H1 (cell line): ENCODE measurements around the gene COCH. TPM values are rescaled to one million over a fixed set of nuclear protein-coding genes. Genes with fewer than 3 reads are reported as not detected.

ENCODE experiments used
- CTCF ChIA-PET: fragments of 300-600 bp; sonication (Branson Sonifier 250); formaldehyde crosslinking; loops from one replicate; lab custom pipeline; 2021; ENCODE audit not compliant: partially characterized antibody; lab: Charles Lee
- POLR2A ChIA-PET: fragments of 300-600 bp; sonication (Branson Sonifier 250); formaldehyde crosslinking; loops from one replicate; lab custom pipeline; 2021; ENCODE audit warnings: inconsistent platforms; ENCODE audit not compliant: partially characterized antibody; lab: Charles Lee
- DNase-seq, 2 experiments: peaks; one replicate each; pipeline versions ENCODE4 v3.0.0 to v3.0.0-alpha.2; 2010 to 2022; ENCODE audit warnings: low spot score in 2 of 2, low read depth in 1 of 2, mixed read lengths in 1 of 2
- FAIRE-seq: peaks from 2 replicates; lab custom pipeline; 2011; peaks lifted over from hg19 to GRCh38; lab: Jason Lieb, UNC
- H2AFZ ChIP-seq: 2 replicates; pipeline ENCODE4 v1.8.1; 2012; ENCODE audit warnings: low read length, inconsistent platforms
- H2AK5ac ChIP-seq: 2 replicates; pipeline ENCODE4 v1.6.1; 2013; ENCODE audit warnings: low read depth, low read length
- H2BK120ac ChIP-seq: replicated peaks from 2 replicates; pipeline ENCODE3; 2013; ENCODE audit warnings: low read depth, low read length, inconsistent platforms
- H2BK12ac ChIP-seq: 2 replicates; pipeline ENCODE4 v1.6.1; 2013; ENCODE audit warnings: low read depth, low read length
- H2BK15ac ChIP-seq: 2 replicates; pipeline ENCODE4 v1.6.1; 2013; ENCODE audit warnings: low read length
- H2BK20ac ChIP-seq: 2 replicates; pipeline ENCODE4 v1.6.1; 2013; ENCODE audit warnings: low read length
- H2BK5ac ChIP-seq: 2 replicates; pipeline ENCODE4 v1.6.1; 2013; ENCODE audit warnings: low read depth, low read length
- H3K14ac ChIP-seq: 2 replicates; pipeline ENCODE4 v1.6.1; 2013; ENCODE audit warnings: inconsistent platforms; ENCODE audit not compliant: insufficient read length
- H3K18ac ChIP-seq: 2 replicates; pipeline ENCODE4 v1.6.1; 2013; ENCODE audit warnings: low read length; ENCODE audit errors: extremely low read depth
- H3K23ac ChIP-seq: 2 replicates; pipeline ENCODE4 v1.6.1; 2013; ENCODE audit warnings: inconsistent platforms; ENCODE audit not compliant: insufficient read length
- H3K23me2 ChIP-seq: 2 replicates; pipeline ENCODE4 v1.6.1; 2013; ENCODE audit warnings: low read depth, low read length
- H3K27ac ChIP-seq: 2 replicates; pipeline ENCODE4 v1.6.1; 2011; ENCODE audit warnings: low read depth, low read length, inconsistent platforms
- H3K27me3 ChIP-seq, 4 experiments: replicated peaks in 1 of 4; 1 replicate in 1 of 4; 2 replicates in 3 of 4; pipeline versions ENCODE4 v1.6.1 to v1.8.1; 2011 to 2013; ENCODE audit warnings: low read length in 3 of 4, mild to moderate bottlenecking in 3 of 4, inconsistent platforms in 2 of 4, mixed read lengths in 2 of 4, moderate library complexity in 1 of 4; ENCODE audit not compliant: control insufficient read depth in 3 of 4, insufficient read depth in 3 of 4; ENCODE audit errors: extremely low read depth in 1 of 4
- H3K36me3 ChIP-seq, 4 experiments: 2 replicates each; pipeline versions ENCODE4 v1.6.1 to v1.8.1; 2011 to 2013; ENCODE audit warnings: mild to moderate bottlenecking in 4 of 4, low read length in 3 of 4, moderate library complexity in 2 of 4, control low read depth in 1 of 4, inconsistent platforms in 1 of 4; ENCODE audit not compliant: insufficient read depth in 4 of 4, control insufficient read depth in 2 of 4
- H3K4ac ChIP-seq: replicated peaks from 2 replicates; pipeline ENCODE3; 2013; ENCODE audit warnings: low read length, low read depth, mixed read lengths, inconsistent platforms; ENCODE audit not compliant: insufficient read length
- H3K4me1 ChIP-seq, 4 experiments: replicated peaks in 1 of 4; 1 replicate in 1 of 4; 2 replicates in 3 of 4; pipeline versions ENCODE4 v1.6.1 to v1.8.1; 2011 to 2013; ENCODE audit warnings: low read length in 3 of 4, inconsistent platforms in 2 of 4, mixed read lengths in 1 of 4; ENCODE audit not compliant: insufficient read depth in 4 of 4, control insufficient read depth in 3 of 4
- H3K4me2 ChIP-seq, 2 experiments: 2 replicates each; pipeline versions ENCODE4 v1.6.1 to v1.8.1; 2011 to 2013; ENCODE audit warnings: low read depth in 2 of 2, low read length in 2 of 2, control low read depth in 1 of 2, inconsistent platforms in 1 of 2, mild to moderate bottlenecking in 1 of 2; ENCODE audit not compliant: insufficient read depth in 1 of 2
- H3K4me3 ChIP-seq, 4 experiments: fragments of 200-600, 300-600 bp in 1 of 4; sonication (generic), shearing (Covaris generic), sonication (Bioruptor Twin) in 1 of 4; 2 replicates each; pipeline versions ENCODE4 v1.5.1 to v1.8.1; 2011 to 2016; ENCODE audit warnings: low read length in 4 of 4, low read depth in 3 of 4, control low read depth in 2 of 4, inconsistent platforms in 2 of 4, mild to moderate bottlenecking in 2 of 4, mixed read lengths in 1 of 4, moderate library complexity in 1 of 4; ENCODE audit not compliant: insufficient read depth in 2 of 4; ENCODE audit errors: extremely low read depth in 1 of 4
- H3K56ac ChIP-seq: replicated peaks from 2 replicates; pipeline ENCODE3; 2013; ENCODE audit warnings: low read depth, mild to moderate bottlenecking, mixed read lengths, low read length, inconsistent platforms; ENCODE audit not compliant: insufficient read length
- H3K79me1 ChIP-seq: 2 replicates; pipeline ENCODE4 v1.6.1; 2013; ENCODE audit warnings: low read depth, low read length, control low read depth
- H3K79me2 ChIP-seq, 2 experiments: 2 replicates each; pipeline versions ENCODE4 v1.6.1 to v1.8.1; 2012 to 2013; ENCODE audit warnings: low read length in 2 of 2, mild to moderate bottlenecking in 2 of 2, inconsistent platforms in 1 of 2; ENCODE audit not compliant: insufficient read depth in 2 of 2, control insufficient read depth in 1 of 2
- H3K9ac ChIP-seq, 4 experiments: replicated peaks in 1 of 4; 1 replicate in 1 of 4; 2 replicates in 3 of 4; pipeline versions ENCODE4 v1.6.1 to v1.8.1; 2011 to 2013; ENCODE audit warnings: low read depth in 3 of 4, low read length in 3 of 4, control low read depth in 2 of 4, mild to moderate bottlenecking in 2 of 4, moderate library complexity in 2 of 4, inconsistent platforms in 1 of 4; ENCODE audit errors: extremely low read depth in 1 of 4
- H3K9me3 ChIP-seq, 2 experiments: 2 replicates each; pipeline versions ENCODE4 v1.6.1 to v1.8.1; 2012 to 2013; ENCODE audit warnings: mild to moderate bottlenecking in 2 of 2, moderate library complexity in 2 of 2, control low read depth in 1 of 2, inconsistent platforms in 1 of 2, low read depth in 1 of 2, low read length in 1 of 2, mixed read lengths in 1 of 2; ENCODE audit not compliant: insufficient read depth in 2 of 2
- H4K20me1 ChIP-seq, 2 experiments: replicated peaks in 1 of 2; 2 replicates each; pipeline versions ENCODE3 to v1.8.1; 2011 to 2013; ENCODE audit warnings: inconsistent platforms in 2 of 2, low read length in 2 of 2, mild to moderate bottlenecking in 1 of 2; ENCODE audit not compliant: insufficient read depth in 2 of 2, control insufficient read depth in 1 of 2
- H4K5ac ChIP-seq: 2 replicates; pipeline ENCODE4 v1.6.1; 2013; ENCODE audit warnings: low read length, low read depth, mixed read lengths, inconsistent platforms; ENCODE audit not compliant: insufficient read length
- H4K8ac ChIP-seq: 2 replicates; pipeline ENCODE4 v1.8.0; 2013; ENCODE audit warnings: mild to moderate bottlenecking, moderate library complexity, low read length, inconsistent platforms; ENCODE audit not compliant: insufficient read depth; ENCODE audit errors: extremely low read depth
- H4K91ac ChIP-seq: replicated peaks from 2 replicates; pipeline ENCODE3; 2013; ENCODE audit warnings: low read length, mixed read lengths, inconsistent platforms; ENCODE audit not compliant: insufficient read length
- ASH2L ChIP-seq: fragments of 200-600, 300-600 bp; sonication (generic); IDR thresholded peaks from one replicate; pipeline ENCODE4 v1.7.1; 2017; ENCODE audit warnings: low read length
- BRCA1 ChIP-seq: IDR thresholded peaks from 2 replicates; pipeline ENCODE4 v1.6.1; 2012; ENCODE audit warnings: low read depth, low read length, improper control_type of control experiment
- CBX5 ChIP-seq: fragments of 300-800, 300-1000 bp; sonication (generic); IDR thresholded peaks from 2 replicates; pipeline ENCODE4 v1.7.1; 2016; ENCODE audit warnings: antibody characterized with exemption, low read length, low read depth
- CEBPB ChIP-seq: IDR thresholded peaks from 2 replicates; pipeline ENCODE4 v1.6.1; 2012; ENCODE audit warnings: low read depth, low read length
- CREB1 ChIP-seq: IDR thresholded peaks from 2 replicates; pipeline ENCODE4 v1.6.1; 2012; ENCODE audit warnings: inconsistent platforms
- CTBP2 ChIP-seq: IDR thresholded peaks from 2 replicates; pipeline ENCODE4 v1.7.0; 2011; ENCODE audit warnings: borderline replicate concordance, mild to moderate bottlenecking, moderate library complexity, mixed read lengths, low read length; ENCODE audit not compliant: insufficient read depth, insufficient read length
- GABPA ChIP-seq: IDR thresholded peaks from 2 replicates; pipeline ENCODE4 v1.6.1; 2011; ENCODE audit warnings: mild to moderate bottlenecking, low read length, moderate library complexity, borderline replicate concordance; ENCODE audit not compliant: insufficient read depth
- KDM5A ChIP-seq: fragments of 200-600 bp; IDR thresholded peaks from 2 replicates; pipeline ENCODE4 v1.7.1; 2012; ENCODE audit warnings: mild to moderate bottlenecking, low read length, inconsistent platforms, mixed read lengths
- MAX ChIP-seq: IDR thresholded peaks from 2 replicates; pipeline ENCODE4 v1.6.1; 2012; ENCODE audit warnings: inconsistent platforms
- PHF8 ChIP-seq: fragments of 200-600 bp; sonication (generic); conservative IDR thresholded peaks from 2 replicates; pipeline ENCODE4 v1.7.1; 2012; ENCODE audit warnings: low read depth, mild to moderate bottlenecking, inconsistent platforms, low read length, moderate library complexity
- POU5F1 ChIP-seq: IDR thresholded peaks from 2 replicates; pipeline ENCODE4 v1.6.1; 2011; ENCODE audit warnings: low read depth, mild to moderate bottlenecking, low read length, moderate library complexity
- RFX5 ChIP-seq: IDR thresholded peaks from 2 replicates; pipeline ENCODE4 v1.6.1; 2011; ENCODE audit warnings: low read depth, low read length, improper control_type of control experiment, borderline replicate concordance
- RNF2 ChIP-seq: fragments of 200-900, 300-1000 bp; sonication (generic); IDR thresholded peaks from 2 replicates; pipeline ENCODE4 v1.7.1; 2016; ENCODE audit warnings: borderline replicate concordance, low read depth, mild to moderate bottlenecking, antibody characterized with exemption, low read length; ENCODE audit not compliant: poor library complexity, severe bottlenecking; ENCODE audit errors: missing control alignments
- SIX5 ChIP-seq: IDR thresholded peaks from 2 replicates; pipeline ENCODE4 v1.6.1; 2011; ENCODE audit warnings: mild to moderate bottlenecking, low read depth, low read length
- SP1 ChIP-seq: IDR thresholded peaks from 2 replicates; pipeline ENCODE4 v1.6.1; 2011; ENCODE audit warnings: low read depth, low read length
- YY1 ChIP-seq: IDR thresholded peaks from 2 replicates; pipeline ENCODE4 v1.6.1; 2011; ENCODE audit warnings: low read depth, mild to moderate bottlenecking, low read length
- WGBS, 2 experiments: shearing (Covaris generic) in 1 of 2; methylation state at CpG; one replicate each; pipeline versions ENCODE4 v1.1.6 to v1.1.7; 2013 to 2015; ENCODE audit warnings: low lambda C conversion rate in 2 of 2, mixed read lengths in 2 of 2, inconsistent platforms in 1 of 2, low coverage in 1 of 2, missing lambda C conversion rate in 1 of 2; ENCODE audit not compliant: insufficient replicate concordance in 2 of 2, insufficient coverage in 1 of 2, insufficient read length in 1 of 2; ENCODE audit errors: extremely low coverage in 1 of 2, missing lambda C conversion rate in 1 of 2; 5-methylcytosine and 5-hydroxymethylcytosine counted together
- polyA plus RNA-seq, 7 experiments: library from polyadenylated mRNA; depleted of rRNA in 3 of 7; stranded (reverse) in 5 of 7; unstranded in 2 of 7; fragments of >200 nt in 5 of 7; fragments of 200-250 nt in 2 of 7; gene quantifications; 1 replicate in 5 of 7; 2 replicates in 1 of 7; 4 replicates in 1 of 7; pipeline versions ENCODE4 v1.2.1 to v1.2.3, GENCODE V29; 2011 to 2013; ENCODE audit warnings: missing spikeins in 2 of 7, mixed read lengths in 2 of 7
- total RNA-seq: library from RNA; stranded (reverse); fragmentation: NEBNext Ultra II Directional; extraction: Animal tissue kit (Norgen Biotek cat#: 25700); gene quantifications from 2 replicates; pipeline ENCODE4 v1.2.1, GENCODE V29; 2021

The COCH gene
- total and polyA plus RNA-seq, 2 of the 8 experiments (the other 6 are each of a cell fraction or from before 2014, with no cell fraction given) = 12.9 to 30.8 TPM

- H4K91ac ChIP-seq = no peak overlapping the region
- ChIA-PET POLR2A (no interaction called here), CTCF (no interaction called here)
- H3K79me1 ChIP-seq = no peaks in the 10 kb centered on the region
- H3K27ac ChIP-seq = no peak overlapping the region
- no peak overlapping the region for H3K18ac ChIP-seq
- no peaks in the 10 kb centered on the region for H3K23me2 ChIP-seq
- FAIRE-seq (no peak), DNase-seq (no peak)
- peaks cover 0 to 9% (median 0%) of the 10 kb centered on the region in 4 experiments; a peak in 2 of 8 replicates for H3K36me3 ChIP-seq
- H3K9me3 ChIP-seq = no peaks in the 10 kb centered on the region
- H3K14ac ChIP-seq = no peak overlapping the region
- no peak overlapping the region for H3K9ac ChIP-seq
- no peak overlapping the region for H4K8ac ChIP-seq
- H4K5ac ChIP-seq = no peak overlapping the region
- H3K4ac ChIP-seq = no peak overlapping the region
- H2BK15ac ChIP-seq = no peak overlapping the region
- no peak overlapping the region for H3K4me2 ChIP-seq
- no peak overlapping the region for H2BK20ac ChIP-seq
- no peak overlapping the region for H2BK12ac ChIP-seq
- no peak overlapping the region for H2AK5ac ChIP-seq
- no peak overlapping the region for H2BK5ac ChIP-seq
- H3K27me3 ChIP-seq = no peaks in the 10 kb centered on the region
- no peak overlapping the region for H2AFZ ChIP-seq
- 66% methylated on average over 4 of the region's 4 CpGs; no CpG with 5 or more reads in 1 of the 2 experiments for WGBS, 2 experiments
- H4K20me1 ChIP-seq = no peaks in the 10 kb centered on the region
- H3K4me3 ChIP-seq = no peak overlapping the region
- no peak overlapping the region for H3K56ac ChIP-seq
- no peak overlapping the region for H3K23ac ChIP-seq
- no peaks in the 10 kb centered on the region for H3K79me2 ChIP-seq
- no peak overlapping the region for H2BK120ac ChIP-seq
- no peaks in the 10 kb centered on the region for H3K4me1 ChIP-seq
- TF ChIP-seq RNF2 (no peak), BRCA1 (no peak), SIX5 (no peak), ASH2L (no peak), KDM5A (no peak), YY1 (no peak), PHF8 (no peak), GABPA (no peak), CTBP2 (no peak), MAX (no peak), RFX5 (no peak), SP1 (no peak), CREB1 (no peak), CEBPB (no peak), POU5F1 (no peak), CBX5 (no peak)
Observed at GRCh38 chr14:30889244-30889594, 14.9 kb downstream of the COCH start.
